Left renal pelvis (tissue), 4 donors: ENCODE results near the gene ROR1. TPM values are rescaled to one million over a fixed set of nuclear protein-coding genes. Genes with fewer than 3 reads are reported as not detected.
"Not testable (repeated sequence)": the region's sequence is repeated elsewhere in the genome, so short reads cannot be mapped to it uniquely, and the experiment has no call there.

Experiments used
- DNase-seq, 4 donors: peaks; one replicate each; pipeline ENCODE4 v3.0.0-alpha.2; 2013; ENCODE audit warnings: low read depth in 4 of 4, low spot score in 3 of 4
- polyA plus RNA-seq, 4 donors: library from polyadenylated mRNA; unstranded; fragments of 120-200 nt; gene quantifications; one replicate each; pipeline ENCODE4 v1.2.1, GENCODE V29; 2013; ENCODE audit not compliant: insufficient read length in 4 of 4

The ROR1 gene
- polyA plus RNA-seq, 4 donors, result 28.2 to 116 (median 39.3) TPM

DNA sequence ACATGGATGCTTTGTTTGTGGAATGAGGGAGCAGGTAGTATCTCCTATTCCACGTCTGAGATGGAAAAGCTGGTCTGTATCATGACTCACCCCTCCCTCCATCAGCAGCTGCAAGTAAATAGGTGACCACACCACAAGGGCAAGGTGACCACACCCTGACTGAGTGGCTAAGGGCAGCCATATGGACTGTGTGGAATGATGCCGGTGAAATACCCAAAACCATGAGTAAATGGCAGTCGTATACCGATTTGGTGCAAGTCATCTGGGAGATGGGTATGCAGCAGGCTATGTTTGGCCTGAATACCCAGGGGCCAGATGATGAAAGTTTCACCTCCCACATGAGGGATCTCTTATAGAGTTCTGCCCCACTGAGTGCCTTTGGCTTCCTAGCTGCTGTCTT, 413.8 kb downstream of the ROR1 start:
- DNase-seq, result no peak

DNA sequence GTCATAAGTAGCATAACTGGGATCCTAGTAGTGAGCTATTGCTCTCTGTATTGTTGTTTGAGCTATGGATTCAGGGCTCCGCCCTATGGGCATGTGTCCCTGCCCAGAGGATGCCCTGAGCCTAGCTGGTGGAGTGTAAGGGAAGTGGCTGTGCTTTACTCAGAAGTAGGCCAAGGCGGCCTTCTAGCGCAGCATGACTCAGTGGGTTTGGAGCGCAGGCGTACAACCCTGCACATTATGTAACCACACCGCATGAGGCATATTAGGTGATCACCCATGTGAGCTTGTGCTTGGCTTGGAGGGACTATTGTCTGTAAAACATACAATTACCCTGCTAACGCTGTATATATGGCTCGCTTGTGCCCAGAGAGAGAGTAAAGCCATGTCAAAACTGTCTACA, 418.5 kb downstream of the ROR1 start:
- no peak for DNase-seq

DNA sequence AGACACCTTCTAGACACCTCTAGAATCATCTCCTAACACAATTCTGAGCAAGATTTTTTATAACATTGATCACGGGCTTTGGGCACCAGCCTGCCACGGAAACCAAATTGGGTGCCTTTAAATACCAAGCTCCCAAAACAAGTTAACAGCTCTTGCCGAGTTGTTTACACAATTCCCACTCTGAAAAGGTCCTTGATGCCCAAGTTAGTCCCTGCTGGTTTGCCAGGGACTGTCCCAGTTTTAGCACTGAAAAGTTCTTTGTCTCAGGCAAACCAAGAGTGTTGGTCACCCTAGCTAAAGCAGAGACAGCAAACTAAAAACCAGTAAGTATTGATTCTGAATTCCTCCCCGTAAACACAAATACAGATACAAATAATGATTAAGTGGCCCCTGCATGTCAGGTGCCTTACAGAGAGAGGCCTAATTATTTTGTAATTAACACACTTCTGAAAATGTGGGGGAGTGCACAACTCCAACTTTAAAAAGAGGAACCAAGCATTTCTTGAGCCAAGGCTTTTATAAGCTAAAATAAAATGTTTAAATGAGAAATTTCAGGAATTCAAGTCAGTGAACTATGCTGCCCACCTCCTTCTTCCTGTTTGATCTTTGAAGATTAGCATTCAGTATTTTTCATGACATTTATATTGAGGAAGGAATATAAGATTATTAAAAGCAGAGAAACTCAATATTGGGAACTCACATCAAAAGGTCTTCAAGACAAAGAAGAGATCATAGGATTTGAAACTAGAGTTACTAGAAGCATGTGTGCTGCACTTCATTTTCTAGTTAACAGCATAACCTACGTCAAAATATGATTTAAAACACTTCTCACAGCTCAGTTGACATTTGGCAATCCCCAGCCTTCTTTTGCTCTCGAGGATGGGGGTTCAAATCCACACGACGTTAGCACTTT, 420.6 kb downstream of the ROR1 start:
- no peak for DNase-seq

DNA sequence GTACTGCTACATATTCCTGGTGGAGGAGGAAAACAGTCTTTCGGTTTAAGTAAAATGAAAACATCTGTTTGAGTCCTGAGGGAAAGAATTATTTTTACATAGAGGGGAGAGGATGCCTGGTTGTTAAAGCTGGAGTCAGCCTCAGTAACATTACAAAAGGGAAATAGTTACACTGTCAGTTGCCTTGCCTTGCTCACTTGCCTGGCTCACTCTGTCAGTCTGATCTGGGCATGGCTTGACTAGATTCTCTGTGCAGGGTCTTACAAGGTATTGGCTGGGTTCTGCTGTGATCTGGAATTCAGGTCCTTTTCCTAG, 421.2 kb downstream of the ROR1 start:
- DNase-seq, result no peak

DNA sequence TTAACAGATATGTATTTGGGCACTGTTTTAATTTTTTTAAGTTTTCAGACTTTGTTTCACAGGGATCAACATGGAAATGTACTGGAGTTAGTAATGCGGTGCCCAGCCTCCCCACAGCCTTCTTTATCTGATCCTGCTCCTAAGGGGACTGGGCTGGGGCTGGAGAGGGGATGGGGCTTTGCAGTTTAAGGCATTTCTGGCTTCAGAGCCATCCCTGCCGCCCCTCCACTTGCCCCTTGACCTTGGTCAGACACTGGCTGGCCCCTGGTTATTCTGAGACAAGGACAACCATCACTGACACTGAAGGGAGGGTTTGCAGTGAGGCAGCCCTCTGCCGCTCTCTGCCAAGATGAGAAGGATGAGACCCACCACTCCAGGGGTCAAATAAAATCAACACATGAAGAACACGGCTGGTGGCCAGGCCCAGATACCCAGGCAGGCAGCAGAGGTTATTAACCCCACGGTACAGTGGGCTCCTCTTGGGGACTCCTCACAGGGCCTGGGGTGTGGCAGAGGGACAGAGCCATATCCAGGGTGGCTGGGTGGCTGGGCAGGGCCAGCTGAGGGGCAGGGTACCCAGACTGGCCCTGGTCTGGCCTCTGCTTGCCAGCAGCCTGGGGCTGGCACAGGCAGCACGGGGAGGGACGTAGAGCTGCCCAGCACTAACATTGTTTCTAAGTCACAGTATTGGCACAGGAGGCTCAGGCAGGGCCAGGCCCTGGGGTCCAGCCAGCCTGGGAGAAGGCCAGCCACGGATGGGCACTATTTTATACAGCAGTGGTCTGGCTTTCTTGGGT, 422.5 kb downstream of the ROR1 start:
- DNase-seq, result no peak

DNA sequence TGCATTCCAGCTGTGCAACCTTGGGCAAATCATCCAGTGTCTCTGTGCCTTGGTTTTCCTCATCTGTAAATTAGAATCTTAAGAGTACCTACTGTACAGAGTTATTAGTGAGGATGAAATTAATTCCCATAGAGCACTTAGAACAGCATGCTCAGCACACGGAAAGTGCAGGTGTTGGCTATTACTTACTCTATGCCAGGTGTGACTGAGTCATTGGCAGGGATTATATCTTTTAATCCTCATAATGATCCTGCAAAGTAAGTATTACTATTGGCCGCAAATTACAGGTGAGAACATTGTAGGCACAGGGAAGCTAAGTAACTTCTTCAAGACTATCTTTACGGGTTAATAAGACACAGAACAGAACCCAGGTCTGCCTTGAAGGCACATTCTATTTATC, 423.3 kb downstream of the ROR1 start:
- DNase-seq, result no peak

DNA sequence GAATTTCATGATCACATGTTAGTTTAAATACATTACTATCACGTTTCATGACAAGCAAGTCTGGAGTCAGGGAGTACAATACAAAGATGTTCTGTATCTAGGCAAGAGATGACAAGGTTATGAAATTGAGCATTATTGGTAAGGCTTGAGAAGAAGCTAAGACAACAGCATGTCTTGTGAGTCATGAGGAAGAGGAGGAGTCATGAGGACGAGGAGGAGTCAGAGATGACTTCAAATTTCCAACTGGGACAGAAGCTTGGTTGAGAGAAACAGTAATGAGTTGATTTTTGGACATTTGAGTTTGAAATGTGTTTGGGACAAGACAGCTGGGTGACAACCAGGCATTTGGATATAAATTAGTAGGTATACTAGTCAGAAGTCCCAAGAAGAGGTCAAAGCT, 425.3 kb downstream of the ROR1 start:
- DNase-seq, result no peak

DNA sequence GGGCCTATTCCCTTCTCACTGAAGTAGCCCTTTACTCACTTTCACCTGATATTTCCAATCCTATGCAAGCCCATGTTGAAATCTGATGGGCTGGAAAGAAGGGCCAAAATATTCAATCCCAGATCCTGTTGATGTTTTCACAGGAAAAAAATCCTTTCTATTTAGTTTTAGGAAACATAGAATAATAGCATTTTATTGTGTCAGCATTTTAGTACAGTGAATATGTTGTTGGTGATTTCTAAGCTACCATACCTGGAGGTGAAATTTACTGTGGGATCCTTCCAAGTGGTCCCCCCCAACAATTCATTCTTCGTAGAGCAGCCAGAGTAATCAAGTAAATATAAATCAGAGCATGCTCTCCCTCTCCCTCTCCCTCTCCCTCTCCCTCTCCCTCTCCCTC, 426.2 kb downstream of the ROR1 start:
- DNase-seq, result no peak

DNA sequence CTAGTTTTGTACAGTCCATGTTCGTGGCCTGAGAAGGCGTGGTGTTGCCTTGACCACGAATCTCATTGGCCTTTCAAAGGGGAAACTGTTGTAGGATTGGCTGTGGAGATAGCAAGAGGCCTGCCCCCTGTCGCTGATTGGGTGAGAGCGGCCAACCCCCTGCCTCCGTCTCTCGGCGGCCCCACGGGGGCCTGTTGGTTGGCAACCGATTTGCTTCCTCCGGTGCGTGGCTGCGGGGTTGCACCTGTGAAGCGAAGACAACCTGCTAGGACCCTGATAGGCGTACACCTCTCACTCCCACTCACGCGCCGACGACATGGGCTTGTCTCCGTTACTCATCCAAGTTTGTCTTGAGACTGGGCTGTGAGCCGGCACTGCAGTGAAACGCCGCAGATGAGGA, 429.6 kb downstream of the ROR1 start, which contains the start of gene UBE2U:
Gene UBE2U (plus strand): TSS at position 204 of the 400 bp plus-strand sequence. CDS start 428 bp downstream, outside the sequence.
- DNase-seq, result no peak

DNA sequence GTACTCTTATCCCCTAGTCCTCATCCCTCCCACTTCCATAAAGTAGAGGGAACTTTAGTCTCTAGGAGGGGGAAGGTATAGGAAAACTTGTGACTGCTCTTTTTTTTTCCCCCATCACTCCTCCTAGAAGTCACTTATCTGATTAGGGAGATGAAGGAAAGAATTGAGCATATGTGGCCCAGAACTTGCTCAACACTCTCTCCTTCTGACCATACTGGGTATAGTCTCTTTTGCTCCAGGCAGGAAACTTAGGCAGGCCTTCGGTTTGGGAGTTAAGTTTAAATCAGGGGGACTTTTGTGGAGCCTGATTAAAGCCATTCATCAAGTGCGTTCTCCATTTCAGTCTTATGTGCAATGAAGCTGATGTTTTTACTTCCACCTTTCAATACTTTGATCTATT, 435.4 kb downstream of the ROR1 start:
- DNase-seq, result no peak

DNA sequence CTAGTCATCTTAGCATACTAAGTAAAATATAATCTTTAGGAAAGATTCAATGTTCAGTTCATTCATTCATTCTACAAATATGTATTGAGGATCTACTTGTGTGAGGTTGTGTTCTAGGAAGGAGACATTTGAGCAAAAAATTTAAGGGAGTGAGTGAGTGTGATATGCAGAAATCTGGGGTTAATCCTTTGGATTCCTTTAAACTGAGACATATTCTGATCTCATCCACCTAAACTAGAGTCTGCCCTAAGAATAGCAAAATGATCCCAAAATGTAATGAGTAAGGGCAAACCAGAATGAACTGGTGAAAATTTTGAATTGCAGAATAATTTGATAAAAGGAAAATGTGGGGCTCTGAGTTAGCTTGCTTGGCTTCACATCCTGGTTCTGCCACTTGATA, 438.2 kb downstream of the ROR1 start:
- DNase-seq, result no peak

DNA sequence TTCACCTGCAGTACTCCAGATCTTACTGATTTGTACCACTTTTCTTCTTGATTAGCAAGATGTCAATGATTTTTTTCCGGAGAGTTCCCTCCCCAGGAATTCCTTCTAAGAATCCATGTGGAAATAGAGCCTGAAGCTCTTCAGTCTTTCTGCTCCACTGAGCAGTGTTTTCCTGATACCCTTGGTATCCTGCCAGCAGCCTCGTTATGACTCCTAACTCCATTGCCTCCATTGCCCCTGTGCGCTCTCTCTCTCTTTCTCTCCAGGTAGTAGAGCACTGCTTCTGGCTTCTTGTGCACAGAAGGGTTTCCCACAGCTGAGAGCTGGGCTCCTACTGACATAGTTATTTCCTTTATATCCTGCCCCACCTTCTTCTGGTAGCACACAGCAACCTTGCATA, 441.8 kb downstream of the ROR1 start:
- DNase-seq, result peak in 3 of 4 donors; percentile 12 to 43 (median 36)

DNA sequence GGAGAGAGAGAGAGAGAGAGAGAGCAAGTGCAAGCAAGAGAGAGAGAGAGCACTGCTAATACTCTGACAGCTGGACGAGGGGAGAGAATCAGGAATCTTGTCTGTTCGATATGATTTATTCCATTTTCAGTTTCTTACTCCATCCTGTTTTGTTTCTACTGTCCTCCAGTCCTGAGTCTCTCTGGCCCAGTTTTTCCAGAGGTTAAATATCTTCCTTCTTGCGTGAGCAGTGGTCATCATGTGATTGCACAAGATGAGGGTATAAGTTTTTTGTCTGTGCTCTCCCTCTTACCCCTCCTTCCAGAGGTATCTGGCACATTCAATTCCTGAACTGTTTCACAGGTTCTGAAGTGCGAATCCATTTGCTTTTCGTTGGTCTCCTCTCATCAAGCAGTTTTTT, 446.4 kb downstream of the ROR1 start:
- no peak for DNase-seq

DNA sequence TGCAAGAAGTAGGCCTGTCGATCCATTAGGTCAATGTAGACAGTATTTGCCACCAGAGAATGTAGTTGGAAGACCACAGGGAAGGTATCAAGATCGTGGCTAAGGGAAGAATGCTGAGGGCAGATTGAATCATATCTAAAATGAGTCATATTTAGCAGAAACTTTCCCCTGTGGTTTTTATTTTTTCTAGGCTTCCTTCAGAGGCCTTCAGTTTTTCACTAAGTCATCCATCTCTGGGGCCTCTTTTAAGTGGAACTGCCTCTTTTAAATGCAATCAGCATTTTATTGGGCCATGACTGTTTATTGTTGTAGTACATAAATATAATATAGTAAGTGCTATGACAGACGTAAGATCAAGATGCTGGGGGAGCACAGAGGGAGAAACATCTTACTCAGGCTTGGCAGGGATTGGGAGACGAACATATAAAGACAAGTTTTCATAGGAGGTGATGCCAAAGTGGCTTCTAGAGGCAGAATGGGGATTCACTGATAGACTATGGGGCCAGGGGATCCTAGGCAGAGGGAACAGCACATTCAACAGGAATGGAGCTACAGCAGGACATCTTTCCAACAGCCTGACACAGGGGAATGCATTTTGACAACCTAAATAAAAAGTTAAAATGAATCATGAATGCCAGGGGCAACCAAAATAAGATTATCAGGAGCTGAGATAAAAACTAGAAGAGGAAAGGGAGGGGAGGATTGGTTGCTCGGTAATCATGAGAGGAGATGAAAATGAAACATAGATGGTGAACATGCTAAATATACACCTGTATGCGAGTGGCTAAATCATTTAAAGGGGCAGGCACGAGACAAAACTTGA, 449.7 kb downstream of the ROR1 start:
- no peak for DNase-seq

DNA sequence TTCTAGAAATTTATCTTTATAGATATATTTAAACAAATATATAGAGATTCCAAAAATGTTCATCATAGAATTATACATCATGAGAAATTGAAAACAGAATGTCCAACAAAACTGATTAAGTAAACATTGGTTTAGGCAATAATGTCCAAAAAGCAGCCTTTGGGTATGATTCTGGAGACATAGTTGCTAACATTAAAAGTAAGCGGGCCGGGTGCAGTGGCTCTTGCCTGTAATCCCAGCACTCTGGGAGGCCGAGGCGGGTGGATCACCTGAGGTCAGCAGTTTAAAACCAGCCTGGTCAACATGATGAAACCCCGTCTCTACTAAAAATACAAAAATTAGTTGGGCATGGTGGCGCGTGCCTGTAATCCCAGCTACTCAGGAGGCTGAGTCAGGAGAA, 450.4 kb downstream of the ROR1 start:
- not testable (repeated sequence) for DNase-seq

DNA sequence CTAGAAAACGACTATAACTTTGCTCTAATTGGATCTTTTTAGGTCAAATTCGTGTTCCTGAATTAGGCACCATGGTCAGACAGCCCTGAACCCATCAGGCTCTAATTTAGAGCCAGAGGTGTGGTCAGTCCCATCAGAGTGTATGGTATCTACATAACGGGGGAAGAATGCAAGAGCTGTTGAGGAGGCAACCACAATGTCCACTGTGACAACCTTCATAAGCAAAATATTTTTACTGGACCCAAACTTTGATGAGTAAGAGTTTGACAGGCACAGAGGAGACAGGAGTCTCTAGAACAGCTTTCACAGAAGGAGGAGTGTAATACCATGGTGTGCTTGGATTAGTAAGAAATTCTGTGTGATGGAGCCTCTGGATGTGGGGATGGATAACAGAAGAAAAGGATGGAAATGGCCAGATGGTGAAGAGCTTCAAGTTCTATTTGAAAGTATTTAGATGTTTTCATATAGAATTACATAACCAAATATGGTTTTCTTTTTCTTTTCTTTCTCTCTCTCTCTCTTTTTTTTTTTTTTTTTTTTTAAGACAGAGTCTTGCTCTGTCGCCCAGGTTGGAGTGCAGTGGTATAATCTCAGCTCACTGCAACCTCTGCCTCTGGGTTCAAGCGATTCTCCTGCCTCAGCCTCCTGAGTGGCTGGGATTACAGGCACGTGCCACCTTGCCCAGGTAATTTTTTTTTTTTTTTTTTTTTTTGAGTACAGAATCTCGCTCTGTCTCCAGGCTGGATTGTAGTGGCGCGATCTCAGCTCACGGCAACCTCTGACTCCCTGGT, 454.5 kb downstream of the ROR1 start:
- DNase-seq, result no peak

DNA sequence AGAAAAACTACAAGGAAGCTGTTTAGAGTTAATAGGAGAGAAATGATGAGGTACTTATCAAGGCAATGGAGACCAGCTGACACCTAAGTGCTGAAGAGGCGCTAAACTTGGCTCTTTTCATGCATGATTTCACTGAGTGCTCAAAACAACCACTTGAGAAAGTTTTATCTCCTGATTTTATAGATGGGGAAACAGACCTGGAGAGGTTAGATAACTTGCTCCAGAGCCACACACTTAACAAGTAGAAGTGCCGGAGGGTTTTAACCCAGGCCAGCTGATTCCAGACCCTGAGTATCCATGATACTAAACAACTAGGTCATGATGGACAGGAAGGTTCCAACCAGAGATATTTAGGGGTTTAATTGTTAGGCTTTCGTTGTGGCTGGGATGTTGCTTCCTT, 455.5 kb downstream of the ROR1 start:
- no peak for DNase-seq
